Mucosa of descending colon (tissue), 3 donors: ENCODE results near the gene PDE10A. TPM values are rescaled to one million over a fixed set of nuclear protein-coding genes. Genes with fewer than 3 reads are reported as not detected.
A peak's percentile ranks its signal among the peaks of the same experiment; 100 is the strongest.

Source experiments
- ATAC-seq: fragments of 200-7000 bp; cut with Tn5 transposase; one replicate; pipeline ENCODE4 v1.9.1; 2020; ENCODE audit warnings: mild to moderate bottlenecking, moderate library complexity
- DNase-seq, 3 donors: peaks; one replicate each; pipeline ENCODE4 v3.0.0-alpha.2; 2020
- H3K36me3 ChIP-seq: fragments of 200-600 bp; one replicate; pipeline ENCODE4 v1.8.0; 2021; ENCODE audit warnings: low read depth, mild to moderate bottlenecking
- H3K4me1 ChIP-seq: fragments of 200-600 bp; one replicate; pipeline ENCODE4 v1.8.0; 2021; ENCODE audit warnings: low read depth, mild to moderate bottlenecking
- H3K4me3 ChIP-seq: fragments of 200-600 bp; one replicate; pipeline ENCODE4 v1.8.0; 2021; ENCODE audit warnings: mild to moderate bottlenecking
- H3K9me3 ChIP-seq: fragments of 200-600 bp; one replicate; pipeline ENCODE4 v1.8.0; 2021; ENCODE audit warnings: mild to moderate bottlenecking
- CTCF ChIP-seq: fragments of 200-600 bp; IDR thresholded peaks from one replicate; pipeline ENCODE4 v1.8.0; 2022; ENCODE audit warnings: antibody characterized with exemption, mild to moderate bottlenecking
- intact Hi-C, 2 donors: fragments of 100-400 bp; cut with DNase I in 1 of 2; cut with micrococcal nuclease in 1 of 2; formaldehyde crosslinking; loops; one replicate each; pipeline versions ENCODE4 v1.11.0 to v1.11.1; 2022; cut with DNase I, micrococcal nuclease
- total RNA-seq, 3 donors: library from RNA; stranded (reverse); fragmentation: NEBNext Ultra II Directional in 2 of 3; extraction: Animal tissue kit (Norgen Biotek cat#: 25700) in 2 of 3; gene quantifications; one replicate each; pipeline versions ENCODE4 v1.2.1 to v1.2.4, GENCODE V29; 2021 to 2023
- donor health status: DM: no; HTN: no; CAD: no; lungs with moderate emphysema.
- donor health status: DM: no; HTN: no; CAD: no.
- donor health status: DM: no; HTN: yes; CAD: no.

The PDE10A gene
- total RNA-seq, 3 donors from 2014 or later, result 1.7 to 18.0 (median 1.7) TPM

DNA sequence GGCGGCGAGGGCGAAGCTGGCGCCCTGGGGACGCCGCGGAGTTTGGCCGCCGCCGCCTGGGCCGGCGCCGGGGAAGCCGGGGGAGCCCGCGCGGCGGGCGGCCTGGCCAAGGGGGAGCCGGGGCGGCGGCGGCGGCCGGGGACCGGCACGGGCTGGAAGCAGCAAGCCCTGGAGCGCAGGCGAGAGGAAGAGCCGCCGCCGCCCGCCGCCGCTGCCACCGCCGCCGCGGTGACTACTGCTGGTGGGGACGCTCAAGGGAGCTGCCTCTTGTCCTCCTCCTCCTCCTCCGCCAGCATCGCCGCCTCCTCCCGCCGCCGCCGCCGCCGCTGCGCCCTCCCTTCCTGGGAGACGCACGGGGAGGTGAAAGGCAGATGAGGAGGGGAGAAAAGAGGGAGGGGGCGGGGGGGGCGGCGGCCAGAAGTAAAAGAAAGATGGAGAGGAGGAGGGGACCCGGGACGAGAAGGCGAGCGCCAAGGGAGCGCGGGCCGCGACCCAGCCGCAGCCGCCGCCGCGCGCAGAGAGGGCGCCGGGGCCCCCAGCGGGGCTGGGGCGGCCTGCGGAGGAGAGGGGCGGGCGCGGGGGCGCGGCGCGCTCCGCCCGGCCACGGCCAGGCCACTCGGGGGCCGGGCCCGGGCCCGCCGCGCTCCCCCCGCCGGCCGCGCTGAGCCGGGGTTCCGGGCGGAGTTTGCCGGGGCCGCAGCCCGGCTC is 846 bp downstream of the PDE10A start:
- Histone ChIP-seq H3K4me3 (no peak overlapping the region), H3K9me3 (no peaks in the 10 kb centered on the region), H3K36me3 (no peaks in the 10 kb centered on the region), H3K4me1 (no peaks in the 10 kb centered on the region)
- intact Hi-C loops, result no loop called here
- no peak for TF ChIP-seq CTCF
- ATAC-seq (no peak), DNase-seq (no peak)

GRCh38 chr6:165661664-165662025 is 1.4 kb downstream of the PDE10A start:
- no peak for TF ChIP-seq CTCF
- Histone ChIP-seq H3K9me3 (no peaks in the 10 kb centered on the region), H3K36me3 (no peaks in the 10 kb centered on the region), H3K4me3 (no peak overlapping the region), H3K4me1 (no peaks in the 10 kb centered on the region)
- no peak for ATAC-seq
- intact Hi-C loops, result no loop called here
- no peak for DNase-seq

DNA sequence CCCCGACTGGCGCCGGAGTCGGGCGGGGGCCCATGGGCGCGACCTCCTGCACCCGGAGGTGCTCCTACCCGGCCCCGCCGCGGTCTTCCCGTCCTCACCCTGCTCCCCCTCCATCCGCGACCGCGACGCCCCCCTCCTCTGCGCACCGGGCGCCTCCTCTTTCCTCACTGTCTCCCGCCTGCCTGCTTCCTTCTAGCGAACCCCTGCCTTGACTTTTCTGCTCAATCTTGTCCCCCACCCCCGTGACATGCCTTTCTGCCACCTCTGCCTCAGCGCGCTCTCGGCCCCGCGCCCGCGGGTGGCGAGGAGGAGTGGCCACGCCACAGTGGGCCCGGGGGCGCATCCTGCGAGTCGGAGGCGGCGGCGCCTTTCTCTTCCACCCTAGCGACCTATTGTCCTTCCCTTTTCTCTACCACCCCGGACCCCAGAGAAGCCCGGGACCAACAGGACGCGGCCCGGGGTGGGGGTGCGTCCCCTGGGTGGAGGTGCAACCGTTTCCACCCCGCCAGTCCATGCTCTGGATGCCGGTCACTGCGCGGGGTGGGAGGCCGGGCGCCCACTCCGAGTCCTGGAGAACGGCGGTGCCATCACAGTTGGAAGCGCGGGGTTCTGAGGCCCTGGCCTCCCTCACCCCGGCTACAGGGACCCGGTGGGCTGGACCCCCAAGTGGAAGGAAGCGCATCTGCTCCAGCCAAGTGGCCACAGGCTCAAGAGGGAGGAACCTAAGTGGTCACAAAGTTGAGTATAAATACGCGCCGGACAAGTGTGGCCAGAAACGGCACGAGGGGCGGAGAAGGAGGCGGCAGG is 2.0 kb downstream of the PDE10A start:
- no peak for ATAC-seq
- no peaks in the 10 kb centered on the region for H3K9me3 ChIP-seq
- no peak overlapping the region for H3K4me3 ChIP-seq
- no peak for TF ChIP-seq CTCF
- no peaks in the 10 kb centered on the region for H3K4me1 ChIP-seq
- no peak for DNase-seq
- H3K36me3 ChIP-seq, result no peaks in the 10 kb centered on the region
- intact Hi-C loops, result no loop called here

GRCh38 chr6:165659945-165660856 is 2.8 kb downstream of the PDE10A start:
- H3K36me3 ChIP-seq, result no peaks in the 10 kb centered on the region
- no peaks in the 10 kb centered on the region for H3K4me1 ChIP-seq
- no peaks in the 10 kb centered on the region for H3K9me3 ChIP-seq
- DNase-seq (no peak), ATAC-seq (peak; percentile 16)
- intact Hi-C loops, result no loop called here
- TF ChIP-seq CTCF, result no peak
- no peak overlapping the region for H3K4me3 ChIP-seq

DNA sequence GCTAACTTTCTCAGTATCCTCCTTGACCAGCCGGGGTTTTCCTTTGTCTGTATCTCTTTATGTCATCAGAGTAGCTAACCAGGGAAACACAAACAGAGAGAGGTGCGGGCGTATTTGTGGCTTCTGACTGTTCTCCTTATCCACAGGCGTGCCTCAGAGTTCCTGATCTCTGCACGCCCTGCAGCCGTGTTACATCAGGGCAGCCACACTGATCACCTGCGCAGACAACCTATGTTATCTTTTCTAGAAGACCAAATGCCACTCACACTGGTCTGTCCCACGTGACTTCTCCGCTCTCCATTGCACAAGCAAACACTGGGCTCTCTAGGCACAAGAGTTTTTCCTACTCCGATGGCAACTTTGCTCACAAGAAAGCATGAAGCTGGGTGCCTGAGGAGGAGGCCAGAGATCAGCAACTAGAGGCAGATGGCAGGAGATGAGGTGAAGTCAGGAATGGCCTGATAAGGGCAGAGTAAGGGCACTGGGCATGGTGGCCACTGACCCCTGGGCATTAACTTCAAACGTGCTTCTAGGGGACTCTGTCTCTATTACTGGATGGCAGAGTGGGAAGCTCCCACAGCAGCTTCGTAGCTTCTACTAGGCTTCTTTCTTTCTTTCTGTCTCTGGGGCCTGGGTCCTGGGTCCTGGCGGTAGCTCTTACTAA is 4.5 kb downstream of the PDE10A start:
- no peak for TF ChIP-seq CTCF
- DNase-seq, result no peak
- ATAC-seq, result no peak
- H3K36me3 ChIP-seq, result no peaks in the 10 kb centered on the region
- no peaks in the 10 kb centered on the region for H3K9me3 ChIP-seq
- no peak overlapping the region for H3K4me3 ChIP-seq
- intact Hi-C loops, result no loop called here
- no peaks in the 10 kb centered on the region for H3K4me1 ChIP-seq
